Midbrain (tissue), 1 donor: ENCODE data around the gene CTDSP2.
"Not testable (repeated sequence)": the region's sequence is repeated elsewhere in the genome, so short reads cannot be mapped to it uniquely, and the experiment has no call there.

Experiments
- DNase-seq: peaks from one replicate; lab custom pipeline; 2025; lab: John Stamatoyannopoulos, UW

CTDSP2 gene

DNA sequence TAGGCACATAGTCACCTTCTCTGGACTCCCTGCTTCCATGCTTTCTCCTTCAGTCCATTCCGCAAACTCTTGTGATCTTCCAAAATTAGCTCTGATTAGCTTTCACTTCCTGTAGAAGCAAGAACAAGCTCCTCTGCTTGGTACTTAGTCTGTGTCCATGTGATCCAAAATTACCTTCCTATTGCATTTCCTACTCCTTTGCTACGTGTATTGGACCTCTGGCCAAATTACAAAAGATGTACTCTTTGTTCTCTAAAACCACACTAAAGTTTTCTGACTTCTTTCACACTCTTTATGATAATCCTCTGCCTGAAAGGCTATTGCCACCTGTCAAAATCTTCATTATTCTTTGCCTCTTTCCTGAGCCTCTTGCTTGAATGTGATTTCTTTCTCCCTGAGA is 64.7 kb downstream of the CTDSP2 start:
- no peak for DNase-seq

DNA sequence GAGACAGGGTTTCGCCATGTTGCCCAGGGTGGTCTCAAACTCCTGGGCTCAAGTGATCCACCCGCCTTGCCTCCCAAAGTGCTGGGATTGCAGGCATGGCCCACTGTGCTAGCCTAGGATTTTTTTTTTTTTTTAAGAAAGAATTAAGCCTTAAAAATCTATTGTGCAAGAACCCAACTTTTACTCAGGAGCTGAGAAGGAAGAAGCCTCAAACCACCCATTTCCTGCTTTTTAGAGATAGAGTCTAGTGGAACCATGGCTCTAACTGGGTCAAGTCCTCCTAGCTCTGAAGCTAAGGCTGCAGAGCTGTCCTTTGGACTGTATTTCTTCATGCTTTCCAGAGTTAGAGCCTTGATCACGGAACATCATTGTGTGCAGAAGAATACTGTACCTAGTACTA is 65.3 kb downstream of the CTDSP2 start:
- no peak for DNase-seq

DNA sequence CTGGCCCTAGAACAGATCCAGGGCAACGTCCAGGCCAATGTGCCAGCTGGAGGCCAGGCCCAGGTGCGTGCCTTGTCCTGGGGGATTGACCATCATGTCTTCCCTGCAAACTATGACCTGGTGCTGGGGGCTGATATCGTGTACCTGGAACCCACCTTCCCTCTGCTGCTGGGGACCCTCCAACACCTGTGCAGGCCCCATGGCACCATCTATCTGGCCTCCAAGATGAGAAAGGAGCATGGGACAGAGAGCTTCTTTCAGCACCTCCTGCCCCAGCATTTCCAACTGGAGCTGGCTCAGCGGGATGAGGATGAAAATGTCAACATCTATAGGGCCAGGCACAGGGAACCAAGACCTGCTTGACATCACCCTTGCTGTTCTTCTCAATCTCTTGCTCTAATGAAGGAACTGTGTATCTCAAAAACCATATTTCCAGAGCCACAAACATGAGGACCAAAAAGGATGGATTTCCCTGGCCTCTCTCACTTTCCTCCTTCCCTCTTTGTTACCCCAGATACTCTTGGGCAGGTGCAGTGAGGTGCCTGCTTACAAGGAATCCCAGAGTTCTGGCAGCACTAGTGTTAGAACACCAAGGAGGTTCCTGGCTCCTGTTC is 66.1 kb downstream of the CTDSP2 start:
- no peak for DNase-seq

DNA sequence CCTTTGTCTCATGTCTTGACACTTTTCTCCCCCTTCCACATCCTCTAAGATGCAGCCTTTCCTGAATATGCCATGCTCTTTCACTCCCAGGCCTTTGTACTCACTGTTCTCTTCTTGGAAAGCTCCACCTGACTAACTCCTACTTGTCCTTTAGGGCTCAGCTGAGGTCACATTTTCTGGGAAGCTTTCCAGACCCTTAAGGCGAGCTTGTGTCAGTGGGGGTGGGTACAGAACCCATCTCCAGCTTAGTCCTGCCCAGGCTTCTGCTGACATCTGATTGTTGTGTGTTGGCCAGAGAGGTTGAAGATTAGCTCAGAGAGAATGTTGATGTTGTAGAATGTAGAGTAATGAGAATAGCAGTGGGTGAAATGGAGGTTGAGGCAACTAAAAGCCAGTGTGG is 66.8 kb downstream of the CTDSP2 start:
- DNase-seq = no peak

DNA sequence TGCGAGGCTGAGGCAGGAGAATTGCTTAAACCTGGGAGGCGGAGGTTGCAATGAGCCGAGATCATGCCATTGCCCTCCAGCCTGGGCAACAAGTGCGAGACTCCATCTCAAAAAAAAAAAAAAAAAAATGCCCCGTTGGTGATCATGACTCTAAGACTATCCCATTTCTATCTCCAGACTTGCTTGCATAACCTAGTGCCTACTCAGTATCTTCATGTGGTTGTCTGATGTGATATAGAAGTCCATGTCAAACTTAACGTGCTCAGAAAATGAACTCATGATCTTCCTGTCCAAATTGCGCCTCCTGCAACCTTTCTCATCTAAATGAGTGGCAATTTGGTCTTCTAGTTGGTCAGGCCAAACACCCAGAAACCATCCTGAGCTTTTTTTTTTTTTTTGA is 68.6 kb downstream of the CTDSP2 start:
- DNase-seq = no peak

DNA sequence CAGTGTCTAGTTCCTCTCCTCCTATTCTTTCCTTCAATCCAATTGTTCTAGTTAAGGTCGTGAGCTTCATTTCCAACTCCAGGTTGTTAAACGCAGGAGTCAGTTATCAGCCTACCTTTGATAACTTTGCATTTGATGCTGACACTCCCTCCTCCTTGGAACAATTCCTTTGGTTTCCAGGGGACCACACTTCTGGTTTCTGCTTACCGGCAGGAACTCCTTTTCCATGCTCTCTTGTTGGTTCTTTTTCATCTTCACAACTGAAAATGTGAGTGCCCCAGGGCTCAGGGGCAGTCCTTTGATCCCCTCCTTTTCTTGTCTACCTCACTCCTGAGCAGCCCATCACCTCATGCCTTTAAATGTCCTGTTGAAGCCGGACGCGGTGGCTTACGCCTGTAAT is 69.2 kb downstream of the CTDSP2 start:
- DNase-seq = no peak

DNA sequence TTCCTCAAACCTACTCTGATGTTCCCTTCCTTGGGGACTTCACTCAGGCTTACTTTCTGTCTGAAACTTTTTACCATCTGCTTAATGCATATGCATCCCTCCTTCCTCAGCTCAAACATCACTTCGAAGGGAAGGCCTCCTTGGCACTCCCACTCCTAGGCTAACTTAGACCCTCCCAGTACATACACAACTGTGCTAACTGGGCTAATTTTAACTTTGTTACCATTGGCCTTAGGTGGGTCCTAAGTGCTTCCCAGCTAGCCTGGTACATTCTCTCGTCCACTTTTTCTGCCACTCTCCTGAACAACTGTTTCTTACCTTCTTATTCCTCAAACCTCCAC is 70.3 kb downstream of the CTDSP2 start:
- DNase-seq = no peak

DNA sequence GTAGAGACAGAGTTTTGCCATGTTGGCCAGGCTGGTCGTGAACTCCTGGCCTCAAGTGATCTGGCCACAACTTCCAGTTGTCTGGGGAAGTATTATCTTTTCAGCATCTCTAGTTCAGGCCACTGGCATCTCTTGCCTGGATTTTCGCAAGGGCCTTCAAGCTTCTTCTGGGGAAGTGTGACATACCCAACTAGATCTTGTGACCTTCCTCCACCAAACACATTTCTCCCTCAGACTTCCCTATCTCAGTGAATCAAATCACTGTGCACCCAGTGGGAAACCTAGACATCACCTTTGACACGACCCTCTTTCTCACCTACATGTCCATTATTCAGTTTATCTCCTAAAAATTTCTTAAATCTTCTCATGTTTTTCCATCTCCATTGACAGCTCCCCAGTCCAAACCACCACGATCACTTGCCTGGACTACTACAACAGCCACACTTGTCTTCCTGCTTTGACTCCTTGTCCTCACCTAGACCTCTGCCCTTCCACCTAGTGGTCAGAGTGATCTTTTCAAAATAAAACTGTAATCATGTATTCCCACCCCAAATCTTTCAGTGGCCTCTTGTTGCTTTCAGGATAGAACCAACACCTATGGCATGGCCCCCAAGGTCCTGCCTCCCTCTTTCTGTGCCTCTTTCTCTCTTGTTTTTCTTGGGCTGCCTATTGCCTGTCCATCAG is 70.8 kb downstream of the CTDSP2 start:
- DNase-seq = no peak

DNA sequence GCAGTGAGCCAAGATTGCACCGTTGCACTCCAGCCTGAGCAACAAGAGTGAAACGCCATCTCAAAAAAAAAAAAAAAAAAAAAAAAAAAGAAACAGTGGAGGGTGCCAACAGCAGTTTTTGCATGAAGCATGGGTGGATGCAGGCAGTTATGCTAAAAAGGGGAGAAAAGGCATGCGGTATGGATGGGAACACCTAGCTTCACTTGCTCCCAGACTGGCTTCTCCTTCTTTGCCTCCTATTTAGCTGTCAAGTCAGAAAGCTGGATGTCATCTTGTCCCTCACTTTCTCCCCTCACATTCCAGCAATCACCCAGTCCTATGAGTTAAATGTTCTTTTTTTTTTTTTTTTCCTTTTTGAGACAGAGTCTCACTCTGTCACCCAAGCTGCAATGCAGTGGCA is 71.5 kb downstream of the CTDSP2 start:
- DNase-seq = no peak

DNA sequence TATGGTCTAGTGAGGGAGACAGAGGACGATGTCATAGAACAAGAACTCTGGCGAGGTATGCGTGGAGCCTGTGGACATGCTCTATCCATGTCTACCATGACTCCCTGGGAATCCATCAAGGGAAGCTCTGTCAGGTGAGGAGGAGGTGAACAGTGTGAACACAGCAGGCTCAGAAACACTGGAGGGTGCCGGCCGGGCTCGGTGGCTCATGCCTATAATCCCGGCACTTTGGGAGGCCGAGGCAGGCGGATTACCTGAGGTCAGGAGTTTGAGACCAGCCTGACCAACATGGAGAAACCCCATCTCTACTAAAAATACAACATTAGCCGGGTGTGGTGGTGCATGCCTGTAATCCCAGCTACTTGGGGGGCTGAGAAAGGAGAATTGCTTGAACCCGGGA is 71.9 kb downstream of the CTDSP2 start:
- not testable (repeated sequence) for DNase-seq

DNA sequence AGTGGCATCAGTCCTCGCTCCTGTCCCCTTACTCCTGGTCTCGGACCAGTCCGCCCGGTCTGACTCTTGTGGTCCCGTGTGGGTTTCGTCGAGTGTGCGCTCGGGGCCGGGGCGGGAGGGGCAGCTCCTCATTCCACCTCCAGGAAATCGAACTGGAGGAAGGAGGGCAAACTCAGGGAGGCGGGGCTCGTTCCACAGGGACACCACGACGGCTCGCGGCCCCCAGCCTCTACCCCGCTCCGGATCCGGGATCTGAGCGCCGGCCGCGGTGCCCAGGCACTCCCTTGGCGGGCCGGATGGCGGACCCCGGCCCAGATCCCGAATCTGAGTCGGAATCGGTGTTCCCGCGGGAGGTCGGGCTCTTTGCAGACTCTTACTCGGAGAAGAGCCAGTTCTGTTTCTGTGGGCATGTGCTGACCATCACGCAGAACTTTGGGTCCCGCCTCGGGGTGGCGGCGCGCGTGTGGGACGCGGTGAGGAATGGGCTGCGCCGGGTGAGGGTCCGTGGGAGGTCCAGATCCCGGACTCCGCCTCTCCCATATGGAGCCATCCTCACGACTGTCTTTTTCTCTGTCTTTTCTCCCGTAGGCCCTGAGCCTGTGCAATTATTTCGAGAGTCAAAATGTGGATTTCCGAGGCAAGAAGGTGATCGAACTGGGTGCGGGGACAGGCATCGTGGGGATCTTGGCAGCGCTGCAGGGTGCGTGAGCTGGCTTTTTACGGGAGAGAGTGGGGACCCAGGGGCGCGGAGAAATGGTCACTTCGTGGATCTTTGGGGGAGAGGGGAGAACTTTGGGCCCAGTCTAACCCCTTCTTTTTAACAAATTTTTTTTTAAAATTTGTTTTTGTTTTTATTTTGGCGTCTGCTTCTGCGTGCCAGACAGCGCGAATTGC is 73.9 kb downstream of the CTDSP2 start, which contains the start of gene EEF1AKMT3:
Gene EEF1AKMT3 (plus strand): TSS at position 186 of the 894 bp plus-strand sequence. CDS start 111 bp downstream, at position 297.
- peak; percentile 54 for DNase-seq

DNA sequence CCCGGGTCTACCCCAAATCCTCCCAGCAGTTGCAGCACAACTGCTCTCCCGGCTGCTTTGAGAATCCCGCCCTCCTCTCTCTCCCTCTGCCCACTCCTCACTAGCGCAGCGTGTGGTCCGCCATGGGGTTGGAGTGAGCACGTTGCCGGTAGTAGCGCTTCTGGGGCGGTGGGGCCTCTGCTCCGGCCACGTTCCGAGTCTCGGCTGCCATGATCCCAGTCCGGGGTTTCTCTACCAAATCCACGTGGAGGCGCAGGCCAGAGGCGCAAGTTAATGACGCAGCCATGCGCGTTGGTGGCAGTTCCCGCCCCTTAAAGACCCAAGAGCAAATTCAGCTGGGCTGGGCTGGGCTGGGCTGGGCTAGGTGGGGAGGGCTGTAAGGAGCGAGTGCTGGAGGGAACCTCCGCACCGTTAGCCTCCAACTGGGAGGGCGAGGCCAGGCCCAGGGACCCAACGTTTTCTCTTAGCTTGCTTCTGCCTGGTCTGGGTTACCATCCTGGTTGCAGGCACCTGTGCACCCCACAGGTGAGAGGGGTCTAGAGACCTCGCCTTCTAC is 74.6 kb downstream of the CTDSP2 start, which contains the start of gene METTL1:
Gene METTL1 (minus strand): TSS at position 233 of the 556 bp plus-strand sequence. CDS start 22 bp downstream, at position 211.
- peak; percentile 95 for DNase-seq

DNA sequence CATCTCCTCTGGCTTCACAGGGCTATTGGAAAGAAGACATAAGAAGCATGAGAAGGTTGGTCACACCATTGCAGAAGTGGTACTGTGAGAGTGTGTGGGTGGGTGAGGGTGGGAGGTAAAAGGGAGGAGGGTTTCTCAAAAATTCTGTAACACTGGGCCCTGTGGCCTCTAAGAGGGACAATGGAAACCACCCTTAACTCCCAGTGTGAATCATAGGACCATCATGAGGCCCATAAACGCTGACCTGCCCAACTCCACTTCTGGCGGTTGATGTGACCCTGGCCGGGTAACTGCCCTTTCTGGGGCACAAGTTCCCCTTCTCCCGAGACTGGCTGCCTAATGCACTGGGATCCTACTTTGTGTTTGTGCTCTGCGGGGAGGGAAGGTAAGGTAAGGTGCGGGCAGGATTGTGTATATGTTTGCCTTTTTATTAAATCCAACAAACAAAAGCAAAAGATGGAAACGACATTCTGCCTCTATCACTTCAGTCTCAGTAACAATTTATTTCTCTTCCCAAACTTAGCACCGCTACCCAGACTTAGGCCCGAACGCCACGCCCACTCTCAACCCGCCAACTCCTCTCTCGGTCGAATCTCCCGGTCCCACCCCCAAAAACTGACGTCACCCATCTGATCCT is 75.2 kb downstream of the CTDSP2 start:
- no peak for DNase-seq

DNA sequence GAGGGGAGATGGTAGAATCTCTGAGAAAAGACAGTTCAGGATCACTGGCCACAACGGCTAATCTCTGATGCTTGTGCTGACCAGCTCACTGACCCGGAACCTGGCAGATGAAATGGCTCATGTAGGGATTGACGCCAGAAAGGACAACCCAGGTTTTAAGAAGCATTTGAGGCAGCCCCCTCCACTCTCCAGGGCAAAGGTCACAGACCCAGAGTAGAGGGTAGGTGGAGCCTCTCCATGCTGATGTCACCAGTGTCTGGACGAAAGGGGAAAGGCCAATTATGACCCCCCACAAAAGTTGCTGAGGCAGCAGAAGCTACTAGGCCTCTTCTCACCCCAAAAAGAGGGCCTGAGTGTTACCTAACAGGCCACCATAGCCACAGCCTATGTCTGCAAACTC is 75.8 kb downstream of the CTDSP2 start:
- no peak for DNase-seq
